IMR-90 (cell line): Measurements from ENCODE around the gene BRINP3. TPM values are rescaled to one million over a fixed set of nuclear protein-coding genes. Genes with fewer than 3 reads are reported as not detected.
"Not testable (repeated sequence)": the region's sequence is repeated elsewhere in the genome, so short reads cannot be mapped to it uniquely, and the experiment has no call there.

Source experiments
- ATAC-seq: fragments of 200-7000 bp; cut with Tn5 transposase; 2 replicates; pipeline ENCODE4 v1.9.1; 2020; ENCODE audit warnings: low read depth, mild to moderate bottlenecking, moderate library complexity
- BruUV-seq: library from RNA; stranded (reverse); fragments of 400-500 nt; replicated peaks from 2 replicates; lab custom pipeline; 2021; lab: Mats Ljungman, UMichigan
- CTCF ChIA-PET: fragments of 300-600 bp; formaldehyde crosslinking; extraction: SDS; loops from one replicate; lab custom pipeline; 2021; ENCODE audit warnings: antibody characterized with exemption; lab: Yijun Ruan, JAX
- POLR2A ChIA-PET: fragments of 300-600 bp; sonication (Branson Sonifier 250); formaldehyde crosslinking; loops from one replicate; lab custom pipeline; 2022; ENCODE audit warnings: antibody characterized with exemption; ENCODE audit not compliant: unreplicated experiment; lab: Charles Lee
- DNase-seq: peaks from one replicate; pipeline ENCODE4 v3.0.0; 2013
- H2AFZ ChIP-seq: replicated peaks from 2 replicates; pipeline ENCODE3; 2013; ENCODE audit warnings: low read length, mild to moderate bottlenecking; ENCODE audit not compliant: poor library complexity
- H2AK5ac ChIP-seq: 2 replicates; pipeline ENCODE4 v1.6.1; 2013; ENCODE audit warnings: low read depth, low read length, inconsistent platforms
- H2AK9ac ChIP-seq: replicated peaks from 2 replicates; pipeline ENCODE3; 2013; ENCODE audit warnings: mild to moderate bottlenecking, low read depth, low read length, moderate library complexity; ENCODE audit not compliant: poor library complexity
- H2BK120ac ChIP-seq: 2 replicates; pipeline ENCODE4 v1.6.1; 2013; ENCODE audit warnings: low read depth, low read length, inconsistent platforms
- H2BK15ac ChIP-seq: 3 replicates; pipeline ENCODE4 v1.6.1; 2013; ENCODE audit warnings: low read depth, low read length, inconsistent platforms
- H2BK20ac ChIP-seq: 2 replicates; pipeline ENCODE4 v1.6.1; 2013; ENCODE audit warnings: low read depth, mild to moderate bottlenecking, inconsistent platforms, low read length, moderate library complexity
- H2BK5ac ChIP-seq: 2 replicates; pipeline ENCODE4 v1.6.1; 2013; ENCODE audit warnings: mild to moderate bottlenecking, low read depth, low read length, inconsistent platforms; ENCODE audit not compliant: poor library complexity, severe bottlenecking
- H3K14ac ChIP-seq: replicated peaks from 2 replicates; pipeline ENCODE4 v1.6.1; 2013; ENCODE audit warnings: low read depth, low read length, inconsistent platforms
- H3K18ac ChIP-seq: 2 replicates; pipeline ENCODE4 v1.6.1; 2013; ENCODE audit warnings: low read depth, low read length, control low read depth
- H3K23ac ChIP-seq: 2 replicates; pipeline ENCODE4 v1.6.1; 2013; ENCODE audit warnings: low read depth, low read length, inconsistent platforms
- H3K27ac ChIP-seq: 2 replicates; pipeline ENCODE4 v1.5.1; 2013; ENCODE audit warnings: mild to moderate bottlenecking, control low read depth, low read length; ENCODE audit not compliant: insufficient read depth
- H3K27me3 ChIP-seq: 2 replicates; pipeline ENCODE4 v1.6.1; 2013; ENCODE audit warnings: low read length; ENCODE audit not compliant: control insufficient read depth, insufficient read depth
- H3K36me3 ChIP-seq: 2 replicates; pipeline ENCODE4 v1.6.1; 2013; ENCODE audit warnings: low read length, mixed read lengths; ENCODE audit not compliant: control insufficient read depth, insufficient read depth
- H3K4ac ChIP-seq: 2 replicates; pipeline ENCODE4 v1.6.1; 2013; ENCODE audit warnings: low read depth, low read length, inconsistent platforms
- H3K4me1 ChIP-seq: 2 replicates; pipeline ENCODE4 v1.6.1; 2013; ENCODE audit warnings: low read length, mixed read lengths; ENCODE audit not compliant: control insufficient read depth, insufficient read depth
- H3K4me2 ChIP-seq: 2 replicates; pipeline ENCODE4 v1.6.1; 2013; ENCODE audit warnings: low read depth, mild to moderate bottlenecking, control low read depth, low read length, moderate library complexity
- H3K4me3 ChIP-seq: 2 replicates; pipeline ENCODE4 v1.5.1; 2013; ENCODE audit warnings: low read depth, mild to moderate bottlenecking, control low read depth, low read length, moderate library complexity; ENCODE audit not compliant: insufficient read depth
- H3K56ac ChIP-seq: 2 replicates; pipeline ENCODE4 v1.6.1; 2013; ENCODE audit warnings: low read length, inconsistent platforms; ENCODE audit not compliant: insufficient read depth; ENCODE audit errors: extremely low read depth
- H3K79me1 ChIP-seq, 2 experiments: 2 replicates each; pipeline ENCODE4 v1.6.1; 2013; ENCODE audit warnings: low read length in 2 of 2, inconsistent platforms in 1 of 2, low read depth in 1 of 2
- H3K9ac ChIP-seq: 2 replicates; pipeline ENCODE4 v1.6.1; 2013; ENCODE audit warnings: low read depth, low read length, control low read depth
- H3K9me1 ChIP-seq: 2 replicates; pipeline ENCODE4 v1.6.1; 2013; ENCODE audit warnings: low read length, inconsistent platforms; ENCODE audit not compliant: insufficient read depth
- H3K9me3 ChIP-seq: 2 replicates; pipeline ENCODE4 v1.6.1; 2013; ENCODE audit warnings: low read length; ENCODE audit not compliant: control insufficient read depth, insufficient read depth
- H4K20me1 ChIP-seq: 2 replicates; pipeline ENCODE4 v1.6.1; 2013; ENCODE audit warnings: low read length, inconsistent platforms; ENCODE audit not compliant: insufficient read depth
- H4K5ac ChIP-seq: 2 replicates; pipeline ENCODE4 v1.6.1; 2013; ENCODE audit warnings: mild to moderate bottlenecking, low read depth, low read length, control low read depth
- H4K8ac ChIP-seq, 2 experiments: 2 replicates each; pipeline ENCODE4 v1.6.1; 2013; ENCODE audit warnings: low read depth in 2 of 2, low read length in 2 of 2, control low read depth in 1 of 2, inconsistent platforms in 1 of 2
- H4K91ac ChIP-seq: 2 replicates; pipeline ENCODE4 v1.6.1; 2013; ENCODE audit warnings: low read depth, low read length, inconsistent platforms; ENCODE audit not compliant: insufficient read depth
- WGBS, 2 experiments: methylation state at CpG; one replicate each; pipeline versions ENCODE4 v1.1.5 to v1.1.7; 2013; ENCODE audit warnings: missing lambda C conversion rate in 2 of 2; ENCODE audit not compliant: insufficient read length in 1 of 2; ENCODE audit errors: extremely low coverage in 2 of 2; 5-methylcytosine and 5-hydroxymethylcytosine counted together
- dilution Hi-C: fragments of 300-500 bp; cut with HindIII; formaldehyde crosslinking; loops from one replicate; pipeline ENCODE4 v1.14.3; 2018; ENCODE audit warnings: low sequenced_read_pairs; ENCODE audit not compliant: unreplicated experiment
- in situ Hi-C: fragments of 300-500 bp; cut with MboI; formaldehyde crosslinking; loops from 3 replicates; pipeline ENCODE4 v1.14.3; 2019; ENCODE audit warnings: low sequenced_read_pairs, inconsistent platforms, mixed read lengths
- intact Hi-C: fragments of 100-400 bp; cut with micrococcal nuclease; formaldehyde crosslinking; loops from 2 replicates; pipeline ENCODE4 v1.10.0; 2022
- polyA plus RNA-seq, 3 experiments: library from polyadenylated mRNA; depleted of rRNA; stranded (reverse); fragments of >200 nt; gene quantifications; 2 replicates each; pipeline ENCODE4 v1.2.3, GENCODE V29; 2012; ENCODE audit warnings: low replicate concordance in 1 of 3
- total RNA-seq: library from RNA; depleted of rRNA; stranded (reverse); fragments of >200 nt; gene quantifications from 2 replicates; pipeline ENCODE4 v1.2.3, GENCODE V29; 2012

BRINP3 gene
- total and polyA plus RNA-seq, 2 of the 4 experiments (the other 2 are of a cell fraction): 0.15 to 0.36 TPM

DNA sequence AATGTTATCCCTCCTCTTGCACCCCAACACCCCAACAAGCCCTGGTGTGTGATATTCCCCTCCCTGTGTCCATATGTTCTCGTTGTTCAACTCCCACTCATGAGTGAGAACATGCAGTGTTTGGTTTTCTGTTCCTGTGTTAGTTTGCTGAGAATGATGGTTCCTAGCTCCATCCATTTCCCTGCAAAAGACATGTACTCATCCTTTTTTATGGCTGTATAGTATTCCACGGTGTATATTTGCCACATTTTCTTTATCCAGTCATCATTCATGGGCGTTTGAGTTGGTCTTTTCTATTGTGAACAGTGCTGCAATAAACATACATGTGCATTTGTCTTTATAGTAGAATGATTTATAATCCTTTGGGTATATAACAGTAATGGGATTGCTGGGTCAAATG is 26.9 kb upstream of the BRINP3 start:
- BruUV-seq, H3K4ac ChIP-seq, H3K14ac ChIP-seq, H2AK9ac ChIP-seq, intact Hi-C loops, POLR2A ChIA-PET, H3K9me1 ChIP-seq, H2BK120ac ChIP-seq, H4K20me1 ChIP-seq, H3K4me1 ChIP-seq, H3K27me3 ChIP-seq, H3K9ac ChIP-seq, H2AFZ ChIP-seq, H4K91ac ChIP-seq, H3K36me3 ChIP-seq, in situ Hi-C loops, H3K18ac ChIP-seq, H3K9me3 ChIP-seq, H3K56ac ChIP-seq, ATAC-seq, H3K79me1 ChIP-seq, DNase-seq, H2BK5ac ChIP-seq, CTCF ChIA-PET, H3K4me2 ChIP-seq, dilution Hi-C loops, H4K8ac ChIP-seq, H3K23ac ChIP-seq, H2BK15ac ChIP-seq, H3K27ac ChIP-seq, H2BK20ac ChIP-seq, H4K5ac ChIP-seq, H2AK5ac ChIP-seq, H3K4me3 ChIP-seq: not testable (repeated sequence)
- no CpG with 5 or more reads among the region's 3 CpGs for WGBS, 2 experiments
